GM21390 (cell line): Measurements from ENCODE around the gene MYLK2.
A peak's percentile ranks its signal among the peaks of the same experiment; 100 is the strongest.

Source experiments
- ATAC-seq: cut with Tn5 transposase; IDR thresholded peaks from one replicate; pipeline ENCODE4 v1.9.1; 2021; ENCODE audit not compliant: unreplicated experiment

The MYLK2 gene

DNA sequence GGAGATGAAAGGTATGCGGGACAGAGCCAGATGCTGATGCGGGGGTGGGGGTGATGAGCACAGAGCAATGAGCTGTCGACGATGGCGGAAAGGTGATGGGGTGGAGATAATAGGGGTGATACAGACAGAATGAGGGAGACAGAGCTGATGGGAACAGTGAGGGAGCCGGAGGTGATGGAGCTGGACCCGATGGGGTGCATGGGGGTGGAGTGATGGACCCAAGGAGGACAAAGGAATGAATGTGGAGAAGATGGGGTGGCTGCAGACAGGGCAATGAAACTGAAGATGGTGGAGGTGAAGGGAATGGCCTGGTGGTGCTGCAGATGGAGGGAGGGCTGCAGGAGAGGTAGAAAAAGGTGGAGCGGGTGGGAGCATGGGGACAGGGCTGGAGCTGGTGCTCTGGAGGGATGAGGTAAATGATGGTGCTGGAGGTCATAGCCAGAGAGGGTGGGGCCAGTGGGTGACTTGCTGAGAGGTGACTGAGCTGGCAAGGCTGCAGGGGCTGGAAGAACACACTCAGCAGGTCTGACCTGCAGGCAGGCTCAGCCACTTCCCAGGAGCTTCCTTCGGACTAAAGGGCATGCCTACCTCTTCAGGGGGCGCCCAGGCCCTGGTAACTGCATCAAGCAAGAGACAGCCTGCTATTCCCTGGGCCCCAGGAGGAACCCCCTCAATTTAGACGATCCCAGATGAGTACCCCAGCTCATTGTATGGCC, 32.2 kb downstream of the MYLK2 start:
- no peak for ATAC-seq

DNA sequence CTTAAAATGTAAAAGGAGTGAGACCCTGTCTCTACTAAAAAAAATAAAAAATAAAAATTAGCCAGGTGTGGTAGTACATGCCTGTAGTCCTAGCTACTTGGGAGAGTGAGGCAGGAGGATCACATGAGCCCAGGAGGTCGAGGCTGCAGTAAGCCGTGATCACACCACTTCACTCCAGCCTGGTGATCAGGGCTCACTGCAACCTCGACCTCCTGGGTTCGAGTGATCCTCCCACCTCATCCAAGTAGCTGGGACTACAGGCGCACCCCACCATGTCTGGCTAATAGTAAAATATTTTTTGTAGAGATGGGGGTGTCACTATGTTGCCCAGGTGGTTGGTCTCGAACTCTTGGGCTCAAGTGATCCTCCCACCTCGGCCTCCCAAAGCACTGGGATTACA, 34.3 kb downstream of the MYLK2 start:
- ATAC-seq, result no peak

DNA sequence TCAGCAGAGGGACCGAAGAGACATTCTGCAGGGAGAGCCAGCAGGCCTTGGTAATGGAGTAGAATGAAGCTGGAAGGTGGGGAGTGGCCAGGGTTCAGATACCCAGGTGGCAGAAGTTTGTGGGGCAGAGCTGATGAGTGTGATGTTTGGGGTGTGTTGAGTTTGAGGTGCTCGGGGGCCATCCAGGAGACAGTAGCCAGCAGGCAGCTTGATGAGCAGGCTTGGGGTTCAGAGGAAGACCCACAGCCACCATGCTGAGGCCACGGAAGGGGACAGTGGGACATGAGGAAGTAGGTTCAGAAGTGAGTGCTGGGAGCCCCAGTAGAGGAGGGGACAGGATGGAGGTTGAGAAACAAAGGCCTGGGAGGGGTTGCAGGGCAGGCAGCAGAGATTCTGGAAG, 37.4 kb downstream of the MYLK2 start:
- no peak for ATAC-seq

GRCh38 chr20:31857861-31858759, 39.0 kb downstream of the MYLK2 start:
- ATAC-seq, result no peak

- ATAC-seq, result no peak
Observed at GRCh38 chr20:31858760-31859083, 39.6 kb downstream of the MYLK2 start.

DNA sequence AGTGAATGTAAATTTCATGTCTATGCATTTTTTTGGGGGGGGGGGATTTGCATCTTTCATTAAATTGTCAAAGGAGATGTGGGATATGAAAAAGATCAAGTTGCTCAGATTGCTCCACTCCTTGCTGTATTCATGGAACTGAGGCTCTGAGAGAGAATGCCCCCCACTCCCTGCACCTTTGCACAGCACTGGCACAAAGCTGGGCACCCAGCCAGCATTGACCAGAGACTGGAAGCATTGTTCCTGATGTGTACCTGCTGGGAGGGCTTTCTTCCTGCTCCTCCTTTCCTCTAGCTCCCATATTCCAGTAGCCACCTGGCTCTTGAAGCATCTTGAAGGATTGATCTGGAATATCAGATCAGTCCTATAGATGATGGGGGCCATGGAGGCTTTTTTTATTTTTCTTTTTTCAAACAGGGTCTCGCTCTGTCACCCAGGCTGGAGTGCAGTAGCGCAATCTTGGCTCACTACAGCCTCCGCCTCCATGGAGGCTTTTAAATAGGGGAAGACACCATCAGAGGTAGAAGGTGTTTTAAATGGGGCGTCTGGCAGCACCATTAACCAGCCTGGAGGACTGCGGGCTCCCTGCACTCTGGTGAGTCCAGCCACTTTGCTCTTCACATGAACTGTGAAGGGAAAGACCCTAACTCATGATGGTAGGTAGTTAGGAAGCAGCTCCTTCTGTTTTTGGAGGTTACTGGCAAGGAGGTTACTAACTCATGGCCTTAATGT, 40.3 kb downstream of the MYLK2 start:
- ATAC-seq, result no peak

DNA sequence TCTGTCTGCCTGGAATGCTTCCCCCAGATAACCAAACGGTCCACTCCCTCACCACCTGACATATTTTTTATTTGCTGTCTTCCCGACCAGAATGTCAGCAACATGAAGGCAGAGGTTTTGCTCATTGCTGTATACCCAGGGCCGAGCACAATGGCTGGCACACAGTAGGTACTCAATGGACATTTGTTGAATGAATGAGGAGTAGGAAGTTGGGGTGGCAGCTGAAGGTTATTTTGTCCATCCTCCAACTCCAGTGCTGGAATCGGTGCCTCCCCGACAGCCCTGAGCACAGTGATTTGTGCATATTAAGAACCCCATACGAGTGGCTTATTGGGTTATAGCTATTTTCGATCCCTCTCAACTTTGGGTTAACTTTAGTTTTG, 40.8 kb downstream of the MYLK2 start:
- no peak for ATAC-seq

GRCh38 chr20:31860390-31861134, 41.4 kb downstream of the MYLK2 start:
- ATAC-seq, result no peak

DNA sequence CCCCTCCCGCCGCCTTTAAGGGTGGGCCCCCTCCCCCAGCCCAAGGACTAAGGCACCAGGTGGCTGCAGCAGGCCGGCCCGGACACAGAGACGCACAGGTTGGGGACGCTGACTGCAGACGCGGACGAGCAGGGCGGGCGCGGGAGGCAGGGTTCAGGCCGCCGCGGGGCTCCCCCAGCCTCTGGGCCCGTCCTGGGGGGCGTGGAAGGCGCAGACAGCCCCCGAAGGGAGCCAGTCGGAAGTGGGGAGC, 41.9 kb downstream of the MYLK2 start:
- ATAC-seq, result peak; percentile 26

DNA sequence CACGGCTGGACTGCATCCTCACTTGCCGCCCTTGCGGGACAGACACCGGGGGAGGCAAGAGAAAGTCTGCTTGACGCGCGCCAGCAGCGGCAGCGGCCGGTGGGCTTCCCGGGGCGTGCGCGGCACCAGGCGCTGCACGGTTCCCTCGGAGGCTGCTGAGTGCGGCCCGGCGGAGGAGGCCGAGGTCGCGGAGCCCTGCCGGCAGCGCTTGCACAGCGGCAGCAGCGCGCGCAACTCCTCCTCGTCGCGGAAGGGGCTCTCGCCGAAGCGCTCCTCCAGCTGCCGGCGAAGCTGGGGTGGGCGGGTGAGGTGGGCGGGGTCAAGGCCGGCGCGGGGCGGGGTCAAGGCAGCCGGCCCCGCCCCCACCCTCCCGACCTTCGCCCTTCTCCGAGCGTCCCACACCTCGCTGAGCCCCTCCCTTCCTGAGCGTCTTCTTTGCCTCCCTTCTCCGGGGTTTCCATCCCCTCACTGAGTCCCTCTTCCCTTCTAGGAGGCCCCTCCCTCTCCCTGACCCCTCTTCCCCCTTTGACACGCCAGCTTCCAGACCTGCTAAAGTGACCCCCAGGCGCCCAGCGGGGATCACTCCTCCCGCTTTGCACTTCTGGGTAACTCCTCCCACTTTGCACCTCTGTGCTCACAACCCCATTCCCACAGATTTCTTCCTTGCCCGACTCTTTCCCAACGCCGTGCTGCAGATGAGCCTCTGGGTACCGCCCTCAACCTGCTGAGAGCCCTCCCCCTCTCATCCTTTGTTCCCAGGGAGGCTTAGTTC, 42.4 kb downstream of the MYLK2 start:
- ATAC-seq, result peak; percentile 63

GRCh38 chr20:31862157-31862470, 43.0 kb downstream of the MYLK2 start:
- ATAC-seq, result no peak

- no peak for ATAC-seq
Observed at GRCh38 chr20:31862506-31862905, 43.4 kb downstream of the MYLK2 start.

DNA sequence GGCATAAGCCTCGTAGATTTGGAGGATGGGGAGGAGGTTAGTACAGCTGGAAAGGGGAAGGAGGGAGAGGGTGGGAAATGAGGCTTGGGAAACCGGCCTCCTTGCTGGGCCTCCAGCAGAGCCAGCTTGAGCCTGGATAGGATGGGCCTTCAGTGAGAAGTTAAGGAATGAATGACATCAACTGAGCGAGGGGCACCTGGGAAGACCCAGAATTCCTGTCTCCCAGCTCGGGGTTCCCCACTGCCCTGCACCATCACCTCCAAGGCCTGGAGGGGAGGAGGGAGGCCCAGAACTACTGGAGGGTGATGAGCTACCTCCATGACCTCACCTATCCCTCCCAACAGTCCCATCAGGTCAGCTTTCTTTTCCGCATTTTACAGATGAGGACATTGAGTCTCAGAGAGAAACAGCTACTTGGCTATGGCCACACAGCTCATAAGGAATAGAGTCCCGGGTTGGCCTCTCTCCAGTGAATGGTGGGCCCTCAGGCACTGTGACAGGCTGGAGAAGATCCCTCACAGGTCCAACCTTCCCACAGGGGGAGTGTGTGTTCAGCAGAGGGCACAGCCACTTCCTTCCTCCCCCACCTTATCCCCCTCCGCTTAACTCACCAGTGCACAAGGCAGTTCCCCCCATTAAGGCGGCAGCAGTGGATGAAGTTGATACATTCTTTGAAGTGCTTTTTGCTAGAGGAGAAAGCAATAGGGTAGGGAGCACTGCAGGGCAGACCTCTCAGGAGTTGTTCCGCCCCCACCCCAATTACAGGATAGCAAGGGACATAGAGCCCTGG, 44.3 kb downstream of the MYLK2 start:
- ATAC-seq, result no peak

DNA sequence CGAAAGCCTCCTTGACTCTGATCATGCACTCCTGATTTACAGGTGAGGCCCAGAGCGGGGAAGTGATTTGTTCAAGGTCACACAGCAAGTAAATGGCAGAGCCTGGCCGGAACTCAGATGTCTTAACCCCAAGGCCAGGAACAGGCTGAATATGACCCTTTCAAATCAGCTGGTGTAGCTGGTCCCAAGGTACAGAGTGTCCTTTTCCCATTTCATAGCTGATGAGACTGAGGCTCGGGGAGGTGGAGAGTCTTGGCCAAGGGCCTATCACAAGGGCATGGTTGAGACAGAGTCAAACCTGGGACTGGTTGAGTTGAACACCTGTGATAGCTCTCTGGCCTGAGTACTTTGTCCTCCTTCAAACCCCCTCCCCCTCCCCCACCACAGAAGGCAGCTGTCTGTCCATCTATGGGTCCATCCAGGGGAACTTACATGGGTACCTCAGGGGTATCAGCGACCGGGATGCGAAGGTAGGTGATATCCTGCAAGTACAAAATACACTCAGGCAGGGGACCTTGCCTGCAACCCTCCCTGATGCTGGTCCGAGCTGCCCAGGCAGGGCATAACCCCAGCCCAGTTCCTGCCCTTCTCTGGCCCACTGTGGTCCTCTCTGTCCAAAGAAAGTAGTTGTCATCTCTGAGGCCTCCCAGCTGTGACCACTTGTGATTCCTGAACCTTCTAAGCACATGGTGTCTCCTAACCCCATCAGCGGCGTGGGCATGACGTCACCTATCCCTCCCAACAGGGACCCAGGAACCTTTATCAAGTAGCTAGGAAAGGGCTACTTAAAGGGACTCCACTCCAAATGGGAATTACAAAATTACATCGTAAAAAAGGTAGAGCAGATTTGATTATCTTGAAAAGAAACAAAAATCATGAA, 45.6 kb downstream of the MYLK2 start:
- ATAC-seq, result no peak

GRCh38 chr20:31866221-31866620, 47.1 kb downstream of the MYLK2 start:
- ATAC-seq, result no peak

DNA sequence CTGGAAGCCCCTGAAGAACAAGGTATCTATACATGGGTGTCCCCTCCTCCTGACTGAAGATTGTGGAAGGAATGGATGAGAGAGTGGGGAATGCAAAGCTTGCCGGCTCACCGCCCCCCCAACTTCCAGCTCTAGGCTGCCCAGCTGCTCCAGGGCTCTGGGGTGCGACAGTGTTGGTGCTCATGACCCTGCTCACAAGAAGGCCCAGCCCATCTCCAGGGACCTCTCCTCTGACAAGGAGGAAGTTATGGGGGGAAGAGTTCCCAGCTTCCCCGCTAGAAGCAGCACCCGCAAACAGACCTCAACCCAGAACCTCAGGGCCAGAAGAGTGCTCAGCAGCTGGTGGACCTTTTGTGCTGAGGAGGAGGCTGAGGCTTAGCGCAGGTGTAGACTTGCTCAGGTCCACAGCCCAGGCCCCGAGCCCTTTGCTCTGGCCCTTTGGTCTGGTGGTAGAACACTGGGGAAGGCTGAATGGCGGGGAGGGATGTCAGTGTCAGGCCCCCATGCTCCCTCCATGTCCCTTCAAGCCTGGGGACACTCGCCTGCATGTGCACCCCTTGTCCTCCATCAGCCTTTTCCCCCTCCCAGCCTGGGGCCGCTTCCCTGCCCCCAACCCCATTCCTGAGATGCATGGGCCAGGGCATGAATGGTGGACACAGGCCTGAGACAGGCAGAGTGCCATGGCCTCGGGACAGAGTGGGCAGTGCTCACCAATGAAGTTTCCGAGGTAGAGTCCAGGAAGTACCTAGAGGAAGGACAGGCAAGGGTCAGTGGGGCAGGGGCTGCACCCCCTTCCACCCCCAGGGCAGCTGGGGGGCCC, 49.9 kb downstream of the MYLK2 start:
- no peak for ATAC-seq

DNA sequence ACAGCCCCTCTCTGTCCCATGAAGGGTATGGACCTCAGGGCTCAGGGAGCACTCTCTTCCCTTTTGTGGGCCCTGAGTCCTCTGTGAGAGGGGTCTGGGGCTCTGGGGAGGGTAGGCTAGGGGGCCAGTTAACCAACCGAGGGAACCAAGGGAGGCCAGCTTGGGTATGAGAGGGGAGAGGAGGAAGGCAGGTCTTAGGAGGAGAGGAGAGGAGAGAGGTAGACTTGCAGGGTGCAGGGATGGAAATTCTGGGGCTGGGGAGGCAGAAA, 50.5 kb downstream of the MYLK2 start:
- no peak for ATAC-seq

DNA sequence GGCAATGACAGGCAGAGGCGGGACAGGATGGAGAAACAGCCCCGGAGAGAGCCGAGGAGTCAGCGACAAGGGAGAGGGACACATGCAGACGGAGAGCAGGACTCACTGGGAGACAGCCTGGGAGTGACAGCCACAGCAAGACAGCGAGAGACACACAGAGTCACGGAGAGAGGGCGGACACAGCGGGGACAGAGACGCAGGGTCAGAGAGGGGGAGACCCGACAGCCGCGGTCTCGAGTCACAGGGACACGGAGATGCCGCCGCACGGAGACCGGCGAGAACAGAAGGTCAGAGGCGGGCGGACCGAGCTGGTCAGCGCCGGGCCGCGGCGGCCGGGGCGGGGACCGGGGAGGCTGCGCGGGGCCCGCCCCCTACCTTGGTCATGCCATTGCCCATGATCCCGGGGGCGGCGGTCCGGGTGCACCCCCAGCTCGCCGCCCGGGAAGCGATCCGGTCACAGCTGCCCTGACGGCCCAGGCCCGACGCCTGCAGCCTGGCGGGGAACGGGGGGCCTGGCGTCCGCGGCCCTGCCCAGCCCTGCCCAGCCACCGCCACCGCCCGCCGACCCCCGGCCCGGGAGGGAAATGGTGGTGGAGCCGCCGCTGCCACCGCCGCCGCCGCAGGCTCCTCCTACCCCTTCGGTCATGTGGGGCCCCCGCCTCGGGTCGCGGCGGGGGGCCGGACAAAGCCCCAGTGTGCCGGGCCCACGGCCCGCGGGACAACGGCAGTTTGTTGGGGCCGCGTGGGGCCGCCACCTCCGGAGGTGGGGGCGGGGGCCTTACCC, 51.0 kb downstream of the MYLK2 start, which contains the start of the genes DUSP15 and TTLL9:
Gene DUSP15 (minus strand): TSS at position 586 of the 784 bp plus-strand sequence. CDS start 190 bp downstream, at position 396.
Gene TTLL9 (plus strand): TSS at position 693 of the 784 bp plus-strand sequence. CDS start 493 bp downstream, outside the sequence.
- no peak for ATAC-seq
